PC-9 (cell line): ENCODE measurements around the gene AZGP1.
"Not testable (repeated sequence)": the region's sequence is repeated elsewhere in the genome, so short reads cannot be mapped to it uniquely, and the experiment has no call there.

ENCODE experiments used
- CTCF ChIP-seq: fragments of 200-600 bp; sonication (generic); conservative IDR thresholded peaks from 2 replicates; pipeline ENCODE4 v1.6.1; 2017; ENCODE audit warnings: mixed run types, antibody characterized with exemption, mild to moderate bottlenecking, moderate library complexity
- EZH2 ChIP-seq: fragments of 200-600 bp; sonication (generic); IDR thresholded peaks from 2 replicates; pipeline ENCODE4 v1.8.0; 2017; ENCODE audit warnings: antibody characterized with exemption, low read depth

DNA sequence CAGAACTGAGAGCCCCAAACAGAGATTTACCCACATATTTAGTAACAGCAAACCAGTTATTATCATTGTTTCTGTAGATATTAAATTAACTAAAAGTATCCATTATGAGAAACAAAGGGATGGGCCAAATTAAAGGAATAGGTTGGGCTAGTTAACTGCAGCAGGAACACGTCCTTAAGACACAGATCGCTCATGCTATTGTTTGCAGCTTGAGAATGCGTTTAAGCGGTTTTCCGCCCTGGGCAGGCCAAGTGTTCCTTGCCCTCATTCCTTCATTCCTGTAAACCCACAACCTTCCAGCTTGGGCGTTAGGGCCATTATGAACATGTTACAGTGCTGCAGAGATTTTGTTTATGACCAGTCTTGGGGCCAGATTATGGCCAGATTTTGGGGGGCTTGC, 25.0 kb downstream of the AZGP1 start:
- not testable (repeated sequence) for TF ChIP-seq CTCF, EZH2
